ENCODE measurements around the gene MXI1.

The MXI1 gene

GRCh38 chr10:110163841-110164240 lies 43.6 kb upstream of the MXI1 start:
- no peak for TF ChIP-seq CTCF (conservative IDR thresholded peaks at IDR 0.05; ENCODE audit: low read depth)
- POLR2A ChIA-PET (ENCODE audit: low non-redundant PET) = no interaction called here
- CTCF ChIA-PET = no interaction called here
- no peak overlapping the region for H3K27ac ChIP-seq
- no peak for DNase-seq (ENCODE audit: low spot score)

GRCh38 chr10:110165239-110165638 lies 42.2 kb upstream of the MXI1 start:
- no peak overlapping the region for H3K27ac ChIP-seq
- ChIA-PET CTCF (interaction anchor here (0.6 kb wide), 1 partner anchor 255 kb away, joined by 3 read pairs; no protein-coding TSS in a partner anchor), POLR2A (ENCODE audit: low non-redundant PET) (interaction anchor here (0.5 kb wide), 1 partner anchor 43 kb away, joined by 5 read pairs; no protein-coding TSS in a partner anchor)
- no peak for TF ChIP-seq CTCF (conservative IDR thresholded peaks at IDR 0.05; ENCODE audit: low read depth)
- DNase-seq (ENCODE audit: low spot score) = no peak

DNA sequence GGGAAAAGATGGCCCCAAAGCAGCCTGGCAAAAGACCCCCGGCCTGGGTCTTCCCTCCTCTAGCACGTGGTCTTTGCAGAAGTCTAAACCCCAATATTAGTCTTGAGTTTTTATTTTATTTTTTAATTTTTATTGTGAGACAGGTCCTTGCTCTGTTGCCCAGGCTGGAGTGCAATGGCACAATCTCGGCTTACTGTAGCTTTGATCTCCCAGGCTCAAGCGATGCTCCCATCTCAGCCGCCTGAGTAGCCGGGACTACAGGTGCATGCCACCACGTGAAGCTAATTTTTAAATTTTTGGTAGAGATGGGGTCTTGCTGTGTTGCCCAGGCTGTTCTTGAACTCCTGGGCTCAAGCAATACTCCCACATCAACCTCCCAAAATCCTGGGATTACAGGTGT lies 40.3 kb upstream of the MXI1 start:
- POLR2A ChIA-PET (ENCODE audit: low non-redundant PET) = no interaction called here

GRCh38 chr10:110168601-110169481 lies 38.6 kb upstream of the MXI1 start:
- DNase-seq (ENCODE audit: low spot score) = no peak
- POLR2A ChIA-PET (ENCODE audit: low non-redundant PET) = no interaction called here
- no peak for TF ChIP-seq CTCF (conservative IDR thresholded peaks at IDR 0.05; ENCODE audit: low read depth)
- CTCF ChIA-PET = interaction anchor here (0.5 to 0.6 kb wide), 2 partner anchors 39 to 940 kb away, joined by 3 to 4 read pairs; no protein-coding TSS in a partner anchor
- H3K27ac ChIP-seq = no peak overlapping the region

More for the DNA sequence above, 40.3 kb upstream of the MXI1 start:
- no peak for TF ChIP-seq CTCF (conservative IDR thresholded peaks at IDR 0.05; ENCODE audit: low read depth)
- CTCF ChIA-PET = no interaction called here
- no peak for DNase-seq (ENCODE audit: low spot score)
- H3K27ac ChIP-seq = no peak overlapping the region

- H3K27ac ChIP-seq = no peak overlapping the region
- no peak for DNase-seq (ENCODE audit: low spot score)
- no peak for TF ChIP-seq CTCF (conservative IDR thresholded peaks at IDR 0.05; ENCODE audit: low read depth)
- CTCF ChIA-PET = no interaction called here
- POLR2A ChIA-PET (ENCODE audit: low non-redundant PET) = no interaction called here
Measured at GRCh38 chr10:110169586-110169985, 37.8 kb upstream of the MXI1 start.

GRCh38 chr10:110170142-110170971 lies 37.0 kb upstream of the MXI1 start:
- no peak for DNase-seq (ENCODE audit: low spot score)
- ChIA-PET POLR2A (ENCODE audit: low non-redundant PET) (no interaction called here), CTCF (no interaction called here)
- no peak overlapping the region for H3K27ac ChIP-seq
- no peak for TF ChIP-seq CTCF (conservative IDR thresholded peaks at IDR 0.05; ENCODE audit: low read depth)

Data from RWPE1 (cell line).